GM12872 (cell line): ENCODE results near the gene FURIN.

ENCODE experiments used
- TF ChIP-seq, protein P1 (sequence below): IDR thresholded peaks from 3 replicates; pipeline ENCODE4 v1.5.1; 2011; ENCODE audit warnings: low read depth, mild to moderate bottlenecking, low read length, moderate library complexity; ENCODE audit not compliant: insufficient read depth

Gene FURIN

DNA sequence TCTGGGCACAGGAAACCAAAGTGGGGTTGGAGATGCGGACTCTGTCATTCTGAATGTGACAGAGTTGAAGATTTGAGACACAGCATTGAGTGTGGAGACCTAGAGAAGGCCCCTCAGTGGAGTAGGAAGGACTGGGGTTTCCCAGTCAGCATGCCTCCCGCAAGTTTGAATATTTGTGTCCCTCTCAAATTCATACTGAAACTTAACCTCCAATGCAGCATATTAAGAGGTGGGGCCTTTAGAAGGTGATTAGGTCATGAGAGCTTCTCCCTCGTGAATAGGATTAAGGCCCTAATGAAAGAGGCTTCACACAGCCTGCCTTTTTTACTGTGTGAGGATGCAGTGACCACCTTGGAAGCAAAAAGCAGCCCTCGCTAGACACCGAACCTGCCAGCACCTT, 56.0 kb downstream of the FURIN start:
- TF ChIP-seq, protein P1, sequence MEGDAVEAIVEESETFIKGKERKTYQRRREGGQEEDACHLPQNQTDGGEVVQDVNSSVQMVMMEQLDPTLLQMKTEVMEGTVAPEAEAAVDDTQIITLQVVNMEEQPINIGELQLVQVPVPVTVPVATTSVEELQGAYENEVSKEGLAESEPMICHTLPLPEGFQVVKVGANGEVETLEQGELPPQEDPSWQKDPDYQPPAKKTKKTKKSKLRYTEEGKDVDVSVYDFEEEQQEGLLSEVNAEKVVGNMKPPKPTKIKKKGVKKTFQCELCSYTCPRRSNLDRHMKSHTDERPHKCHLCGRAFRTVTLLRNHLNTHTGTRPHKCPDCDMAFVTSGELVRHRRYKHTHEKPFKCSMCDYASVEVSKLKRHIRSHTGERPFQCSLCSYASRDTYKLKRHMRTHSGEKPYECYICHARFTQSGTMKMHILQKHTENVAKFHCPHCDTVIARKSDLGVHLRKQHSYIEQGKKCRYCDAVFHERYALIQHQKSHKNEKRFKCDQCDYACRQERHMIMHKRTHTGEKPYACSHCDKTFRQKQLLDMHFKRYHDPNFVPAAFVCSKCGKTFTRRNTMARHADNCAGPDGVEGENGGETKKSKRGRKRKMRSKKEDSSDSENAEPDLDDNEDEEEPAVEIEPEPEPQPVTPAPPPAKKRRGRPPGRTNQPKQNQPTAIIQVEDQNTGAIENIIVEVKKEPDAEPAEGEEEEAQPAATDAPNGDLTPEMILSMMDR = no peak

DNA sequence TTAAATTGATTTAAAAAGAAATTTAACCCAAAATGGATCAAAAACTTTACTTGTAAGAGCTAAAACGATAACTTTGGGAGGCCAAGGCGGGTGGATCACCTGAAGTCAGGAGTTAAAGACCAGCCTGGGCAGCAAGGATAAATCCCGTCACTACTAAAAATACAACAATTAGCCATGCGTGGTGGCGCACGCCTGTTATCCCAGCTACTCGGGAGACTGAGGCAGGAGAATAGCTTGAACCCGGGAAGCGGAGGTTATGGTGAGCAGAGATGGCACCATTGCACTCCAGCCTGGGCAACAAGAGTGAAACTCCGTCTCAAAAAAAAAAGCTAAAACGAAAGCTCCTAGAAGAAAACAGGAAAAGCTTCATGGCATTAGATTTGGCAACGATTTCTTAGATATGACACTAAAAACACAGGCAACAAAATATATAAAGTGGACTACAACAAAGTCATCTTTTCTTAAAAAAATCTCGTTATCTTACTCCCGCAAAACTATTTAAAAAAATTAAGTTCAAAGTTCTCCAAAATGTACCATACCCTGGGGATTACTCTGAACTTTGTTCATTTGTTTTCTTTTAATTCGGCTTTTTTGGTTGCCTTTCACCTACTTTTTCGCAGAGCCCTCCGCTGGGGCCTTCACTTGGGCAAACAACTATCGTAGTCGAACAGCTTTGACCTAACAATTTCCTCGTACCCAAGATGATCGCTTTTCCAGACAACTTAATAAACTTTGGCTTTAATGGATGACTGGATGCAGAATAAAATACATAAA, 61.0 kb downstream of the FURIN start:
- TF ChIP-seq, protein P1 = no peak

GRCh38 chr15:90930861-90931574, 62.6 kb downstream of the FURIN start:
- TF ChIP-seq, protein P1 = no peak

GRCh38 chr15:90931575-90931827, 63.1 kb downstream of the FURIN start:
- TF ChIP-seq, protein P1 = no peak

- TF ChIP-seq, protein P1 = peak; percentile 93
These were observed 63.7 kb downstream of the FURIN start, which contains the start of gene HDDC3 for GRCh38 chr15:90931828-90932659. Gene HDDC3, minus strand, starts transcription at chr15:90932549. Its CDS starts 9 bp downstream, at chr15:90932540.

DNA sequence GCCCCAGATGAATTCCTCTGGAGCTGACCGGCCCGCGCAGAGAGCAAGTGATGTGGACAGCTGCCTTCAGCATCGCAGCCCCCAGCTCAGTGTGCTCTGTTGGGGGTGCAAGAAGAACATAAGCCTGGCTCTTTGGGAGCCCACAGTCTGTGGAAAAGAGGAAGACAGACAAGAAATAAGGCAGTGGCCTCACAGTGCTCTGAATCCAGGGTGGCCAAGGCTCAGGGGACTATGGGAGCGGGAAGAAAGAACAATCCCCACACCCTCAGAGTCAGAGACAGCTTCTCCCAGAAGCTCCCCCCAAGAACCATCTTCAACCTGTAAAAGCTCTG, 64.2 kb downstream of the FURIN start:
- TF ChIP-seq, protein P1 = no peak
